ENCODE data around the gene GAS2L1.

The GAS2L1 gene

DNA sequence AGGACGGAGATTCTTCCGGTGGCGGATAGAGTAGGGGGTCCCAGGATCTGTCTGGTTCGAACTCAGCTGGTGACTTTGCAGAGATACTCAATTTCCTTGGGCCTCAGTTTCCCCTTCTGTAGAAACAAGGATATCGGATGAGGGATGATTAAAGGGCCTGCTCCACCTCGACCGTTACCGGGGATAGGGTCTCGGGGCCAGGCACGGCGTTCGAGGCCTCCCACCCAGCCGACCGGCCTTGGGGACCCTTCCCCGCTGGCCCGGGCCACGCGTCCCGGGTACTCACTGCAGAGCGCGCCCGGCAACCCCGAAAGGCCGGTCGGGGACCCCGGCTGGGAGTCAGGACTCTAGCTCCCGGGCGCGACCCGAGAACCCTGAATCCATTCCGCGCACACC, 39.0 kb upstream of the GAS2L1 start (continued):
- TF ChIP-seq ZNF121 (tag by site-specific recombination; IDR thresholded peaks at IDR 0.05) (peak; percentile 39; the same call in 1 of the 2 replicates), ZNF768 (tag by site-specific recombination; IDR thresholded peaks at IDR 0.05) (no peak), TCF7L2 (IDR thresholded peaks at IDR 0.05; ENCODE audit: borderline replicate concordance, low read depth, low read length) (no peak), BCL11A (tag by site-specific recombination; IDR thresholded peaks at IDR 0.05; ENCODE audit: low read depth) (no peak; the same call in 1 of the 2 replicates), ZNF184 (tag by site-specific recombination; IDR thresholded peaks at IDR 0.05) (no peak), ZNF292 (tag by site-specific recombination; IDR thresholded peaks at IDR 0.05; ENCODE audit: borderline replicate concordance, low read depth) (no peak), KLF16 (tag by site-specific recombination; IDR thresholded peaks at IDR 0.05) (no peak), ZNF37A (tag by site-specific recombination; IDR thresholded peaks at IDR 0.05) (no peak), ZXDB (tag by site-specific recombination; IDR thresholded peaks at IDR 0.05) (no peak), ZNF610 (tag by site-specific recombination; IDR thresholded peaks at IDR 0.05; ENCODE audit: borderline replicate concordance) (no peak), ZNF548 (tag by site-specific recombination; IDR thresholded peaks at IDR 0.05) (no peak), ZNF623 (tag by site-specific recombination; IDR thresholded peaks at IDR 0.05) (no peak), ZNF350 (tag by site-specific recombination; IDR thresholded peaks at IDR 0.05) (no peak), ZNF133 (tag by site-specific recombination; IDR thresholded peaks at IDR 0.05) (no peak), KLF10 (tag by site-specific recombination; IDR thresholded peaks at IDR 0.05) (no peak), ZNF174 (tag by site-specific recombination; IDR thresholded peaks at IDR 0.05) (no peak)
- TF ChIP-seq, protein P1, sequence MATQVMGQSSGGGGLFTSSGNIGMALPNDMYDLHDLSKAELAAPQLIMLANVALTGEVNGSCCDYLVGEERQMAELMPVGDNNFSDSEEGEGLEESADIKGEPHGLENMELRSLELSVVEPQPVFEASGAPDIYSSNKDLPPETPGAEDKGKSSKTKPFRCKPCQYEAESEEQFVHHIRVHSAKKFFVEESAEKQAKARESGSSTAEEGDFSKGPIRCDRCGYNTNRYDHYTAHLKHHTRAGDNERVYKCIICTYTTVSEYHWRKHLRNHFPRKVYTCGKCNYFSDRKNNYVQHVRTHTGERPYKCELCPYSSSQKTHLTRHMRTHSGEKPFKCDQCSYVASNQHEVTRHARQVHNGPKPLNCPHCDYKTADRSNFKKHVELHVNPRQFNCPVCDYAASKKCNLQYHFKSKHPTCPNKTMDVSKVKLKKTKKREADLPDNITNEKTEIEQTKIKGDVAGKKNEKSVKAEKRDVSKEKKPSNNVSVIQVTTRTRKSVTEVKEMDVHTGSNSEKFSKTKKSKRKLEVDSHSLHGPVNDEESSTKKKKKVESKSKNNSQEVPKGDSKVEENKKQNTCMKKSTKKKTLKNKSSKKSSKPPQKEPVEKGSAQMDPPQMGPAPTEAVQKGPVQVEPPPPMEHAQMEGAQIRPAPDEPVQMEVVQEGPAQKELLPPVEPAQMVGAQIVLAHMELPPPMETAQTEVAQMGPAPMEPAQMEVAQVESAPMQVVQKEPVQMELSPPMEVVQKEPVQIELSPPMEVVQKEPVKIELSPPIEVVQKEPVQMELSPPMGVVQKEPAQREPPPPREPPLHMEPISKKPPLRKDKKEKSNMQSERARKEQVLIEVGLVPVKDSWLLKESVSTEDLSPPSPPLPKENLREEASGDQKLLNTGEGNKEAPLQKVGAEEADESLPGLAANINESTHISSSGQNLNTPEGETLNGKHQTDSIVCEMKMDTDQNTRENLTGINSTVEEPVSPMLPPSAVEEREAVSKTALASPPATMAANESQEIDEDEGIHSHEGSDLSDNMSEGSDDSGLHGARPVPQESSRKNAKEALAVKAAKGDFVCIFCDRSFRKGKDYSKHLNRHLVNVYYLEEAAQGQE (tag by site-specific recombination; IDR thresholded peaks at IDR 0.05), result 0 out of 2 replicates have a peak, but pooled peaks have one; percentile 22
- TF ChIP-seq, protein P2, sequence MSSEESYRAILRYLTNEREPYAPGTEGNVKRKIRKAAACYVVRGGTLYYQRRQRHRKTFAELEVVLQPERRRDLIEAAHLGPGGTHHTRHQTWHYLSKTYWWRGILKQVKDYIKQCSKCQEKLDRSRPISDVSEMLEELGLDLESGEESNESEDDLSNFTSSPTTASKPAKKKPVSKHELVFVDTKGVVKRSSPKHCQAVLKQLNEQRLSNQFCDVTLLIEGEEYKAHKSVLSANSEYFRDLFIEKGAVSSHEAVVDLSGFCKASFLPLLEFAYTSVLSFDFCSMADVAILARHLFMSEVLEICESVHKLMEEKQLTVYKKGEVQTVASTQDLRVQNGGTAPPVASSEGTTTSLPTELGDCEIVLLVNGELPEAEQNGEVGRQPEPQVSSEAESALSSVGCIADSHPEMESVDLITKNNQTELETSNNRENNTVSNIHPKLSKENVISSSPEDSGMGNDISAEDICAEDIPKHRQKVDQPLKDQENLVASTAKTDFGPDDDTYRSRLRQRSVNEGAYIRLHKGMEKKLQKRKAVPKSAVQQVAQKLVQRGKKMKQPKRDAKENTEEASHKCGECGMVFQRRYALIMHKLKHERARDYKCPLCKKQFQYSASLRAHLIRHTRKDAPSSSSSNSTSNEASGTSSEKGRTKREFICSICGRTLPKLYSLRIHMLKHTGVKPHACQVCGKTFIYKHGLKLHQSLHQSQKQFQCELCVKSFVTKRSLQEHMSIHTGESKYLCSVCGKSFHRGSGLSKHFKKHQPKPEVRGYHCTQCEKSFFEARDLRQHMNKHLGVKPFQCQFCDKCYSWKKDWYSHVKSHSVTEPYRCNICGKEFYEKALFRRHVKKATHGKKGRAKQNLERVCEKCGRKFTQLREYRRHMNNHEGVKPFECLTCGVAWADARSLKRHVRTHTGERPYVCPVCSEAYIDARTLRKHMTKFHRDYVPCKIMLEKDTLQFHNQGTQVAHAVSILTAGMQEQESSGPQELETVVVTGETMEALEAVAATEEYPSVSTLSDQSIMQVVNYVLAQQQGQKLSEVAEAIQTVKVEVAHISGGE (tag by site-specific recombination; conservative IDR thresholded peaks at IDR 0.05; ENCODE audit: low read depth), result no peak
- TF ChIP-seq, protein P3, sequence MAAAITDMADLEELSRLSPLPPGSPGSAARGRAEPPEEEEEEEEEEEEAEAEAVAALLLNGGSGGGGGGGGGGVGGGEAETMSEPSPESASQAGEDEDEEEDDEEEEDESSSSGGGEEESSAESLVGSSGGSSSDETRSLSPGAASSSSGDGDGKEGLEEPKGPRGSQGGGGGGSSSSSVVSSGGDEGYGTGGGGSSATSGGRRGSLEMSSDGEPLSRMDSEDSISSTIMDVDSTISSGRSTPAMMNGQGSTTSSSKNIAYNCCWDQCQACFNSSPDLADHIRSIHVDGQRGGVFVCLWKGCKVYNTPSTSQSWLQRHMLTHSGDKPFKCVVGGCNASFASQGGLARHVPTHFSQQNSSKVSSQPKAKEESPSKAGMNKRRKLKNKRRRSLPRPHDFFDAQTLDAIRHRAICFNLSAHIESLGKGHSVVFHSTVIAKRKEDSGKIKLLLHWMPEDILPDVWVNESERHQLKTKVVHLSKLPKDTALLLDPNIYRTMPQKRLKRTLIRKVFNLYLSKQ (tag by site-specific recombination; IDR thresholded peaks at IDR 0.05; ENCODE audit: borderline replicate concordance), result no peak
- TF ChIP-seq, protein P4, sequence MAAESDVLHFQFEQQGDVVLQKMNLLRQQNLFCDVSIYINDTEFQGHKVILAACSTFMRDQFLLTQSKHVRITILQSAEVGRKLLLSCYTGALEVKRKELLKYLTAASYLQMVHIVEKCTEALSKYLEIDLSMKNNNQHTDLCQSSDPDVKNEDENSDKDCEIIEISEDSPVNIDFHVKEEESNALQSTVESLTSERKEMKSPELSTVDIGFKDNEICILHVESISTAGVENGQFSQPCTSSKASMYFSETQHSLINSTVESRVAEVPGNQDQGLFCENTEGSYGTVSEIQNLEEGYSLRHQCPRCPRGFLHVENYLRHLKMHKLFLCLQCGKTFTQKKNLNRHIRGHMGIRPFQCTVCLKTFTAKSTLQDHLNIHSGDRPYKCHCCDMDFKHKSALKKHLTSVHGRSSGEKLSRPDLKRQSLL (tag by site-specific recombination; IDR thresholded peaks at IDR 0.05), result no peak

Data from HEK293 (cell line).